HG03196 (cell line): ENCODE measurements around the gene CLSTN1.
"Not testable (repeated sequence)": the region's sequence is repeated elsewhere in the genome, so short reads cannot be mapped to it uniquely, and the experiment has no call there.

ENCODE experiments used
- ATAC-seq: cut with Tn5 transposase; IDR thresholded peaks from one replicate; pipeline ENCODE4 v1.9.1; 2021; ENCODE audit not compliant: unreplicated experiment

CLSTN1 gene

GRCh38 chr1:9766759-9767442, 56.9 kb downstream of the CLSTN1 start:
- ATAC-seq: no peak

GRCh38 chr1:9764550-9764949, 59.2 kb downstream of the CLSTN1 start:
- ATAC-seq: no peak

GRCh38 chr1:9763914-9764313, 59.9 kb downstream of the CLSTN1 start:
- ATAC-seq: no peak

- ATAC-seq: not testable (repeated sequence)
These were observed 61.3 kb downstream of the CLSTN1 start for GRCh38 chr1:9762446-9762845.

GRCh38 chr1:9761855-9762254, 61.9 kb downstream of the CLSTN1 start:
- ATAC-seq: no peak

GRCh38 chr1:9760824-9761223, 62.9 kb downstream of the CLSTN1 start:
- no peak for ATAC-seq

- no peak for ATAC-seq
These were observed 63.8 kb downstream of the CLSTN1 start for GRCh38 chr1:9759939-9760338.

- no peak for ATAC-seq
These were observed 65.1 kb downstream of the CLSTN1 start for GRCh38 chr1:9758559-9759121.

GRCh38 chr1:9755441-9755995, 68.2 kb downstream of the CLSTN1 start:
- no peak for ATAC-seq

GRCh38 chr1:9753121-9753531, 70.6 kb downstream of the CLSTN1 start:
- no peak for ATAC-seq

GRCh38 chr1:9751971-9752370, 71.8 kb downstream of the CLSTN1 start:
- ATAC-seq: no peak

GRCh38 chr1:9749361-9749760, 74.4 kb downstream of the CLSTN1 start:
- ATAC-seq: no peak

GRCh38 chr1:9748391-9748790, 75.4 kb downstream of the CLSTN1 start:
- not testable (repeated sequence) for ATAC-seq

- ATAC-seq: no peak
These were observed 77.1 kb downstream of the CLSTN1 start for GRCh38 chr1:9746651-9747050.

- ATAC-seq: no peak
These were observed 77.6 kb downstream of the CLSTN1 start for GRCh38 chr1:9746211-9746610.

- ATAC-seq: no peak
These were observed 79.5 kb downstream of the CLSTN1 start for GRCh38 chr1:9744106-9744799.

GRCh38 chr1:9737671-9738070, 86.1 kb downstream of the CLSTN1 start:
- ATAC-seq: no peak

- ATAC-seq: no peak
These were observed 86.7 kb downstream of the CLSTN1 start for GRCh38 chr1:9737057-9737456.

- ATAC-seq: no peak
These were observed 87.5 kb downstream of the CLSTN1 start for GRCh38 chr1:9736241-9736640.

- ATAC-seq: no peak
These were observed 88.0 kb downstream of the CLSTN1 start for GRCh38 chr1:9735800-9736199.

- ATAC-seq: no peak
These were observed 90.5 kb downstream of the CLSTN1 start for GRCh38 chr1:9733160-9733789.
